Effector memory CD4-positive, alpha-beta T cell (primary cell): ENCODE data around the gene ROCK2.

ENCODE experiments used
- DNase-seq, 3 donors: peaks; one replicate each; pipeline ENCODE4 v3.0.0-alpha.2; 2020
- H3K27ac ChIP-seq: 2 replicates; pipeline ENCODE4 v1.7.0; 2013; ENCODE audit warnings: mild to moderate bottlenecking, low read length, moderate library complexity; ENCODE audit not compliant: insufficient read depth, poor library complexity, severe bottlenecking
- H3K27me3 ChIP-seq: replicated peaks from 2 replicates; pipeline ENCODE4 v1.7.0; 2013; ENCODE audit warnings: mild to moderate bottlenecking, low read length; ENCODE audit not compliant: insufficient read depth, control insufficient read depth, poor library complexity, severe bottlenecking
- H3K36me3 ChIP-seq: 2 replicates; pipeline ENCODE4 v1.7.0; 2013; ENCODE audit warnings: mild to moderate bottlenecking, low read length, moderate library complexity; ENCODE audit not compliant: control insufficient read depth, insufficient read depth
- H3K4me1 ChIP-seq: 2 replicates; pipeline ENCODE4 v1.7.0; 2013; ENCODE audit warnings: low read length, mild to moderate bottlenecking; ENCODE audit not compliant: control insufficient read depth, insufficient read depth, poor library complexity, severe bottlenecking
- H3K4me3 ChIP-seq: 2 replicates; pipeline ENCODE4 v1.7.0; 2013; ENCODE audit warnings: low read length, low read depth, mild to moderate bottlenecking; ENCODE audit not compliant: insufficient read depth, poor library complexity, severe bottlenecking
- H3K9me3 ChIP-seq: 2 replicates; pipeline ENCODE4 v1.7.0; 2013; ENCODE audit warnings: mild to moderate bottlenecking, low read length, moderate library complexity; ENCODE audit not compliant: control insufficient read depth

ROCK2 gene

DNA sequence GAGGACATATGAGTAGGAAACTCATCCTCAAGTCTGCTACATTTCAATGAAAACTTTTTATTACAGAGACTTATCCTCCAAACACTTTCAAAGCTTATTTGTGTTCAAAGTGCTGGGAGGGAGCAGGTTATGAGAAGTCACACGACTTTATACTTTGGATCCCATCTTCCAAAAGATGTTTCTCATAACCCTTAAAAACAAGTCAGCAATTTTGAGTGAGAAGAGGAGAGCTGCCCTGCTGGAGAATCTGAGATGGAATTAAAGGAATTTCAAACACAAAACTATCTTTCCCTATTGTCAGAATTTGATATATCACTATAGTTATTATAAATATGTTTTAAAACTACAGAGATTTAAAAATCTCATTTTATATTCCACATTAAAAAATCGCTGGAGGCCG lies 45.8 kb downstream of the ROCK2 start:
- H3K27me3 ChIP-seq = no peaks in the 10 kb centered on the region
- DNase-seq = no peak

DNA sequence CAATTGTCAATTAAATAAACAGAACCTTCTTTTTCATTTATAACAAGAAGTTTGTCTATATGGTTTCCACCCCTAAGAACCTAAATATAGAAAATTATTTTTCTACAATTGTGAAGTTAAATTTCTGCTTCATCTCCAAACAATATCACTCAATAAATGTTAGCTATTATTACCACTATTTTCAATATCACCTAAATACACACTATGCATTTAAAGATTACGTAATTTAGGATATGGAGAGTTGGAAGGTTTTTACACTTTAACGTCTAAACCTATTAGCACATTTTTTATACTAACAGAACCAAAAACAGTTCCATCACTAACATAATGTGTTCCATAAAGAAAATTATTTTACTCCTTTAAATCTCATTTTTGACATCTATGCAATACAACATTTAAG lies 48.0 kb downstream of the ROCK2 start:
- Histone ChIP-seq H3K4me3 (no peak overlapping the region), H3K36me3 (no peaks in the 10 kb centered on the region), H3K9me3 (no peaks in the 10 kb centered on the region), H3K27me3 (no peaks in the 10 kb centered on the region), H3K4me1 (peaks cover 3% of the 10 kb centered on the region), H3K27ac (no peak overlapping the region)
- no peak for DNase-seq

More for the DNA sequence above, 45.8 kb downstream of the ROCK2 start:
- H3K9me3 ChIP-seq = no peaks in the 10 kb centered on the region
- H3K4me1 ChIP-seq = no peaks in the 10 kb centered on the region
- H3K27ac ChIP-seq = no peak overlapping the region
- no peaks in the 10 kb centered on the region for H3K36me3 ChIP-seq
- no peak overlapping the region for H3K4me3 ChIP-seq

DNA sequence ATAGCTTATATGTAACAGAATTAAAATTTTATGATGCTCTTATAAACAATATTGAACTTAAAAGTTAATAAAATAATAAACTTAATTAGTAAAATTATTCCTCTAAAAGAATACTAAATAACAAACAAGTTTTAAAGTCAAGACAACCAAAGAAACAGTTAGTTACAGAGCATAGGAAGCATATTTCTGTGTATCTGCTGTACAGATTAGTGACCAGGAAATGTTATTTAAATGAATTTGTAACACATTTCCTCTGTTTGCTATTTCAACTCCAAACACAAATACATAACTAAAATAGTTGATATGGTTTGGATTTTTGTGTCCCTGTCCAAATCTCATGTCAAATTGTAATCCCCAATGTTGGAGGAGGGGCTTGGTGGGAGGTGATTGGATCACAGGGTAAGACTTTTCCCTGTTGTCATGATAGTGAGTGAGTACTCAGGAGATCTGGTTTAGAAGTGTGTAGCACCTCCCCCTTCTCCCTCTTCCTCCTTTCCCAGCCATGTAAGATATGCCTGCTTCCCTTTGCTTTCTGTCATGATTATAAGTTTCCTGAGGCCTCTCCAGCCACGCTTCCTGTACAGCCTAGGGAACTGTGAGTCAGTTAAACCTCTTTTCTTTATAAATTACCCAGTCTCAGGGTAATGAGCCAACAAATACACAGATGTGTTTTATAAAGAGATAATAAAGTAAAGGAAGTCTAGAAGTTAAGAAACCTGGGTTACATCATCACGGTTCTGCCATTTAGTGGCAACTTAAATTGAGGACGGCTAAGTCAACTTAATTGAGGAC lies 51.8 kb downstream of the ROCK2 start:
- no peaks in the 10 kb centered on the region for H3K27me3 ChIP-seq
- H3K9me3 ChIP-seq = no peaks in the 10 kb centered on the region
- no peak overlapping the region for H3K4me3 ChIP-seq
- H3K4me1 ChIP-seq = peaks cover 3% of the 10 kb centered on the region
- H3K27ac ChIP-seq = no peak overlapping the region
- H3K36me3 ChIP-seq = no peaks in the 10 kb centered on the region
- no peak for DNase-seq

DNA sequence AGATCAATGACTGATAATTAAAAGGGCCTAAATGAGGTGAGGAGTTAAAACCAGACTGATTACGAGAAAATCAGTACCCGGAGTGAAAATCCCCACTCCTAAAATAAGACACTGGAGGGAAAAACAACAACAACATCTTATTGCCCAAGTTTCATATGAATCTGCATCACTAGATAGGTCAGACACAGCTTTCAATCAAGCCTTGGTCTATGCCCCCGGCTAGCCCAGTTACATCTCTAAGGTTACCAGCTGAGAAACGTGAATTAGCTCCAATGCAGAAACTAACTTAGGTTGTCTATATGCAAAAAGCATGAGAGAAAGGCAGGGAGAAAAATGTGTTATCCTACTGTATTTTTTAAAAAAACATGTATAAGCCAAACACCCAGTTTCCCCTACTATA lies 53.7 kb downstream of the ROCK2 start:
- H3K27ac ChIP-seq = no peak overlapping the region
- H3K4me1 ChIP-seq = peaks cover 3% of the 10 kb centered on the region
- no peak for DNase-seq
- no peaks in the 10 kb centered on the region for H3K27me3 ChIP-seq
- H3K36me3 ChIP-seq = no peaks in the 10 kb centered on the region
- H3K4me3 ChIP-seq = no peak overlapping the region
- no peaks in the 10 kb centered on the region for H3K9me3 ChIP-seq

- DNase-seq = no peak
- Histone ChIP-seq H3K27me3 (no peaks in the 10 kb centered on the region), H3K4me3 (no peak overlapping the region), H3K9me3 (no peaks in the 10 kb centered on the region), H3K27ac (no peak overlapping the region), H3K36me3 (no peaks in the 10 kb centered on the region), H3K4me1 (peaks cover 3% of the 10 kb centered on the region)
Measured at GRCh38 chr2:11290211-11290610, 54.2 kb downstream of the ROCK2 start.

DNA sequence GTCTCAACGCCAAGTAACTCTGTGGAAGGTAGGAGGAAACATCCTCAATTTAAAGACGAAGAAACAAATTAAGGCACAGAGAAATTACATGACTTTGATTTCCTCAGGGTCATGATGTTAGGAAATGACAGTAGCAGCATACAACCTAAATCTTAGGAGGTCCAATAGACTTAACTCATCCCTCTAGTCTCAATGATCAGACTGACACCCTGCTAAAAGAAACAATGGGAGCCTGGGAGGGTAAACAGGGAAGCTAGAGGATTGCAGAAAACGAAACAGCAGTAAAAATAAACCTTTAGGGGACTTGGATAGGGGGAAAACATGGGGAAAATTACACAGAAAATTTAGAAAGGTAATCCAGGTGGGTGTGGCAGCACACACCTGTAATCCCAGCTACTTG lies 56.0 kb downstream of the ROCK2 start:
- H3K36me3 ChIP-seq = peaks cover 7% of the 10 kb centered on the region
- peaks cover 3% of the 10 kb centered on the region for H3K4me1 ChIP-seq
- H3K9me3 ChIP-seq = no peaks in the 10 kb centered on the region
- DNase-seq = no peak
- no peak overlapping the region for H3K4me3 ChIP-seq
- H3K27me3 ChIP-seq = no peaks in the 10 kb centered on the region
- no peak overlapping the region for H3K27ac ChIP-seq

- no peaks in the 10 kb centered on the region for H3K4me1 ChIP-seq
- peaks cover 7% of the 10 kb centered on the region for H3K36me3 ChIP-seq
- H3K27ac ChIP-seq = no peak overlapping the region
- no peak overlapping the region for H3K4me3 ChIP-seq
- no peaks in the 10 kb centered on the region for H3K27me3 ChIP-seq
- no peaks in the 10 kb centered on the region for H3K9me3 ChIP-seq
- no peak for DNase-seq
Measured at GRCh38 chr2:11286749-11287148, 57.7 kb downstream of the ROCK2 start.

DNA sequence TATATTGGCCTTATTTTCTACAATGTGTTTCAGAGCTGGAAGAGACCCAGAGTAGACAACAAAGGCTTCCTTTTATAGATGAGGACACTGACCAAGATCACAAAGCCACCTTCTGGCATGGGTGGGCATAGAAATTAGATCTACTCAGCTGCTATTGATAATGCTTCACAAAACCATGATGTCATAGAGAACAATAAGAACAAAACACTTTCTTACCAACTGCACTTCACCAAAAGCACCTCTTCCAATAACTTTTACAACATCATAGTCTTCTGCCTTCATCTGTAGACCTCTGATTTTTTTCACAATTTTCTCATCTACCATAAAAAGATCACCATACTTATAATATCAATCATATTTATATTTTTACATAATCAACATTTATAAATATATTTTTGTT lies 58.1 kb downstream of the ROCK2 start:
- no peaks in the 10 kb centered on the region for H3K27me3 ChIP-seq
- DNase-seq = no peak
- H3K4me3 ChIP-seq = no peak overlapping the region
- no peaks in the 10 kb centered on the region for H3K4me1 ChIP-seq
- H3K27ac ChIP-seq = no peak overlapping the region
- no peaks in the 10 kb centered on the region for H3K9me3 ChIP-seq
- peaks cover 7% of the 10 kb centered on the region for H3K36me3 ChIP-seq

- Histone ChIP-seq H3K9me3 (no peaks in the 10 kb centered on the region), H3K27me3 (no peaks in the 10 kb centered on the region), H3K27ac (no peak overlapping the region), H3K36me3 (peaks cover 7% of the 10 kb centered on the region), H3K4me1 (no peaks in the 10 kb centered on the region), H3K4me3 (no peak overlapping the region)
- no peak for DNase-seq
Measured at GRCh38 chr2:11285499-11285898, 58.9 kb downstream of the ROCK2 start.

DNA sequence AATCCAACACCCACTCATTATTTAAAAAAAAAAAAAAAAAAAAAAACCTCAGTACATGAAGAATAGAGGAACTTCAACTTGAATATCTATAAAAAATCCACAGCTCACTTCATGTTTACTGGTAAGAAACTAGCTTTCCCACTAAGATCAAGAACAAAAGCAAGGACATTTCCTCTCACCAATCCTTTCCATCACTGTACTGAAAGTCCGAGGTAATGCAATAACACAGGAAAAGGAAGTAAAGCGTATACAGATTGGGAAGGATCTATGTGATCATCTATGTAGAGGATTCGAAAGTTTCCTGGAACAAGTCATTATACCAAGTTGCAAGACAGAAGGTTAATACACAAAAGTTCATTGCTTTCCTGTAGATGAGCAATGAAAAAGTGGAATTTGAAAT lies 63.2 kb downstream of the ROCK2 start:
- Histone ChIP-seq H3K36me3 (peaks cover 11% of the 10 kb centered on the region), H3K4me3 (no peak overlapping the region), H3K9me3 (no peaks in the 10 kb centered on the region), H3K4me1 (no peaks in the 10 kb centered on the region), H3K27ac (no peak overlapping the region), H3K27me3 (no peaks in the 10 kb centered on the region)
- no peak for DNase-seq
